Prostate gland (tissue), 2 donors: ENCODE data around the gene KCNK15. TPM values are rescaled to one million over a fixed set of nuclear protein-coding genes. Genes with fewer than 3 reads are reported as not detected.
"Not testable (repeated sequence)": the region's sequence is repeated elsewhere in the genome, so short reads cannot be mapped to it uniquely, and the experiment has no call there.

Source experiments
- DNase-seq: peaks from one replicate; pipeline ENCODE4 v3.0.0-alpha.2; 2019; ENCODE audit warnings: low spot score
- H3K27ac ChIP-seq, 2 donors: fragments of 200-600 bp; sonication (generic); 2 replicates each; pipeline ENCODE4 v1.5.1; 2017 to 2019
- H3K27me3 ChIP-seq: fragments of 200-600 bp; sonication (generic); replicated peaks from 2 replicates; pipeline ENCODE4 v1.5.1; 2019; ENCODE audit not compliant: insufficient read depth
- H3K36me3 ChIP-seq, 2 donors: fragments of 200-600 bp; sonication (generic); 1 replicate in 1 of 2; 2 replicates in 1 of 2; pipeline versions ENCODE4 v1.5.1 to v1.8.1; 2017 to 2019
- H3K4me1 ChIP-seq: fragments of 200-600 bp; sonication (generic); replicated peaks from 2 replicates; pipeline ENCODE4 v1.5.1; 2019
- H3K4me3 ChIP-seq, 2 donors: fragments of 200-600 bp; sonication (generic); 2 replicates each; pipeline ENCODE4 v1.5.1; 2017 to 2019
- H3K9me3 ChIP-seq: fragments of 200-600 bp; sonication (generic); 2 replicates; pipeline ENCODE4 v1.5.1; 2017
- POLR2A ChIP-seq: fragments of 450-650 bp; IDR thresholded peaks from one replicate; pipeline ENCODE4 v1.6.1; 2016; ENCODE audit warnings: antibody characterized with exemption, mild to moderate bottlenecking
- POLR2AphosphoS5 ChIP-seq: sonication (generic); formaldehyde crosslinking; IDR thresholded peaks from one replicate; pipeline ENCODE4 v1.6.1; 2017; ENCODE audit warnings: antibody characterized with exemption
- WGBS: methylation state at CpG from one replicate; pipeline ENCODE4 v1.1.5; 2018; 5-methylcytosine and 5-hydroxymethylcytosine counted together
- intact Hi-C: fragments of 100-400 bp; cut with DNase I; formaldehyde crosslinking; loops from one replicate; pipeline ENCODE4 v1.14.2; 2022
- total RNA-seq, 2 donors: library from RNA; depleted of rRNA; stranded (reverse); fragments of >200 nt; gene quantifications; one replicate each; pipeline ENCODE4 v1.1.0, GENCODE V29; 2016
- TF ChIP-seq, protein P1 (sequence below), 4 experiments: fragments of 200-600 bp in 2 of 4; fragments of 450-650 bp in 2 of 4; sonication (generic) in 2 of 4; IDR thresholded peaks; 1 replicate in 3 of 4; 2 replicates in 1 of 4; pipeline ENCODE4 v1.5.1; 2016 to 2019; ENCODE audit warnings: antibody characterized with exemption in 4 of 4, mild to moderate bottlenecking in 2 of 4, moderate library complexity in 2 of 4

Gene KCNK15
- total RNA-seq, result 10 to 100 TPM in 1 of 2 donors, 1 to 10 TPM in 1; 1.5 to 16.1 TPM

- H3K4me1 ChIP-seq, result no peaks in the 10 kb centered on the region
- H3K27me3 ChIP-seq, result no peaks in the 10 kb centered on the region
- H3K36me3 ChIP-seq, result no peaks in the 10 kb centered on the region
- H3K4me3 ChIP-seq, result peak within 1 kb of the TSS; percentile 32 to 38
- H3K27ac ChIP-seq, result no peak within 1 kb of the TSS
- intact Hi-C loops, result loop anchor here (2.0 to 5.0 kb wide), 2 partner anchors 62 to 121 kb away; no protein-coding TSS in a partner anchor
- WGBS, result 1% methylated on average over 63 of the region's 81 CpGs
- H3K9me3 ChIP-seq, result no peaks in the 10 kb centered on the region
- DNase-seq, result no peak
- TF ChIP-seq POLR2A (no peak), POLR2AphosphoS5 (no peak)
- TF ChIP-seq, protein P1, sequence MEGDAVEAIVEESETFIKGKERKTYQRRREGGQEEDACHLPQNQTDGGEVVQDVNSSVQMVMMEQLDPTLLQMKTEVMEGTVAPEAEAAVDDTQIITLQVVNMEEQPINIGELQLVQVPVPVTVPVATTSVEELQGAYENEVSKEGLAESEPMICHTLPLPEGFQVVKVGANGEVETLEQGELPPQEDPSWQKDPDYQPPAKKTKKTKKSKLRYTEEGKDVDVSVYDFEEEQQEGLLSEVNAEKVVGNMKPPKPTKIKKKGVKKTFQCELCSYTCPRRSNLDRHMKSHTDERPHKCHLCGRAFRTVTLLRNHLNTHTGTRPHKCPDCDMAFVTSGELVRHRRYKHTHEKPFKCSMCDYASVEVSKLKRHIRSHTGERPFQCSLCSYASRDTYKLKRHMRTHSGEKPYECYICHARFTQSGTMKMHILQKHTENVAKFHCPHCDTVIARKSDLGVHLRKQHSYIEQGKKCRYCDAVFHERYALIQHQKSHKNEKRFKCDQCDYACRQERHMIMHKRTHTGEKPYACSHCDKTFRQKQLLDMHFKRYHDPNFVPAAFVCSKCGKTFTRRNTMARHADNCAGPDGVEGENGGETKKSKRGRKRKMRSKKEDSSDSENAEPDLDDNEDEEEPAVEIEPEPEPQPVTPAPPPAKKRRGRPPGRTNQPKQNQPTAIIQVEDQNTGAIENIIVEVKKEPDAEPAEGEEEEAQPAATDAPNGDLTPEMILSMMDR (IDR thresholded peaks at IDR 0.05), result peak in 1 of 4 experiments; percentile 7
Observed at GRCh38 chr20:44745598-44746366, at the start of gene KCNK15. Gene KCNK15, plus strand, starts transcription at chr20:44745865. Its CDS starts 46 bp downstream, at chr20:44745911.

- H3K27ac ChIP-seq, result peak overlapping the region; percentile 12 to 49
- intact Hi-C loops, result no loop called here
- H3K27me3 ChIP-seq, result no peaks in the 10 kb centered on the region
- H3K4me1 ChIP-seq, result no peaks in the 10 kb centered on the region
- H3K4me3 ChIP-seq, result no peak overlapping the region
- no peak for DNase-seq
- WGBS, result 86% methylated on average over 3 of the region's 3 CpGs
- no peaks in the 10 kb centered on the region for H3K9me3 ChIP-seq
- TF ChIP-seq POLR2AphosphoS5 (no peak), POLR2A (no peak)
- TF ChIP-seq, protein P1 (IDR thresholded peaks at IDR 0.05), result no peak
- H3K36me3 ChIP-seq, result no peaks in the 10 kb centered on the region
Observed at GRCh38 chr20:44696315-44696714, 49.4 kb upstream of the KCNK15 start.

DNA sequence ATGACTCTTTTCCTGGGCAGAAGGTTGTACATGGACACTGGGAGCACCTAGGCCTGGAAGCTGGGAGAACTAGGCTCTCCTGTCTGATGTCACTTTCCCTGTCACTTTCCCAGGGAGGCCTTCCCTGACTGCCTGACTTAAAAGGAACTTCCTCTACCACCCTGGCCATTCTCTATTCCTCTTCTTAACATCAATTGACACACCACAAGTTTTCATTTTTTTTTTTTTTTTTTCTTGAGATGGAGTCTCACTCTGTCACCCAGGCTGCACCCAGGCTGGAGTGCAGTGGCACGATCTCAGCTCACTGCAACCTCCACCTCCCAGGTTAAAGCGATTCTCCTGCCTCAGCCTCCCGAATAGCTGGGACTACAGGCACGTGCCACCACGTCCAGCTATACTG lies 48.6 kb upstream of the KCNK15 start:
- H3K36me3 ChIP-seq, H3K4me1 ChIP-seq, H3K4me3 ChIP-seq, DNase-seq, H3K27me3 ChIP-seq, H3K9me3 ChIP-seq, H3K27ac ChIP-seq, intact Hi-C loops: not testable (repeated sequence)
- 90% methylated on average over 5 of the region's 5 CpGs for WGBS

- DNase-seq, result no peak
- H3K9me3 ChIP-seq, result no peaks in the 10 kb centered on the region
- WGBS, result 61% methylated on average over 3 of the region's 3 CpGs
- no peak overlapping the region for H3K27ac ChIP-seq
- no peak overlapping the region for H3K4me3 ChIP-seq
- no peaks in the 10 kb centered on the region for H3K27me3 ChIP-seq
- H3K36me3 ChIP-seq, result no peaks in the 10 kb centered on the region
- intact Hi-C loops, result no loop called here
- no peak for TF ChIP-seq POLR2AphosphoS5
- TF ChIP-seq POLR2A, result no peak
- TF ChIP-seq, protein P1 (IDR thresholded peaks at IDR 0.05), result no peak
- no peaks in the 10 kb centered on the region for H3K4me1 ChIP-seq
Observed at GRCh38 chr20:44698351-44698750, 47.3 kb upstream of the KCNK15 start.

DNA sequence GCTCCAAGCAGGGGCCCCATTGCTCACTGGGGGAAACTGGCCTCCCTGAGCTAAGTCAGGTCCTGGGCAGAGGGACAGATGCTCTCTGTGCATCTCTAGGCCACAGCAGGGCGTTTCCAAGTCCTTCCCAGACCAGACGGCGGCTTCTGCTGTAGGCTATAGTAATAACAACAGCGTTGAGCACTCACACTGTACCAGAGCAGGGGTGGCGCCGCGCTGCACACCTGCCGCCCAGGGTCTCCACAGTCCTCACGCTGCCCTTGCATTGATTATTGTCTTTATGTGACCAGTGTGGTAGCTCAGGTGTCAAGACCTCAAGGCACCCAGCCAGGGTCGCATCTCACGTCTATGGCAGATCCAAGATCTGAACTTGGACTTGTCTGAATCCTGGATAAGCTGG lies 45.4 kb upstream of the KCNK15 start:
- Histone ChIP-seq H3K27ac (no peak overlapping the region), H3K4me1 (no peaks in the 10 kb centered on the region)
- WGBS, result 90% methylated on average over 11 of the region's 11 CpGs

More for the DNA sequence above, 45.4 kb upstream of the KCNK15 start:
- H3K36me3 ChIP-seq, result no peaks in the 10 kb centered on the region
- TF ChIP-seq, protein P1 (IDR thresholded peaks at IDR 0.05), result no peak
- no peak for TF ChIP-seq POLR2AphosphoS5
- TF ChIP-seq POLR2A, result no peak
- no peak for DNase-seq
- no peak overlapping the region for H3K4me3 ChIP-seq
- intact Hi-C loops, result no loop called here
- H3K27me3 ChIP-seq, result no peaks in the 10 kb centered on the region
- H3K9me3 ChIP-seq, result no peaks in the 10 kb centered on the region
